AG09309 (cell line): ENCODE results near the gene NTMT1.

Source experiments
- DNase-seq: peaks from one replicate; pipeline ENCODE4 v3.0.0-alpha.2; 2010; ENCODE audit warnings: low read depth
- H3K4me3 ChIP-seq: 2 replicates; pipeline ENCODE4 v1.5.1; 2011; ENCODE audit warnings: mild to moderate bottlenecking, low read depth, low read length, moderate library complexity; ENCODE audit not compliant: control insufficient read depth
- TF ChIP-seq, protein P1 (sequence below): IDR thresholded peaks from 2 replicates; pipeline ENCODE4 v1.5.1; 2011; ENCODE audit warnings: mild to moderate bottlenecking, low read depth, low read length, inconsistent platforms; ENCODE audit not compliant: insufficient read depth, control insufficient read depth; ENCODE audit errors: missing control alignments

NTMT1 gene

DNA sequence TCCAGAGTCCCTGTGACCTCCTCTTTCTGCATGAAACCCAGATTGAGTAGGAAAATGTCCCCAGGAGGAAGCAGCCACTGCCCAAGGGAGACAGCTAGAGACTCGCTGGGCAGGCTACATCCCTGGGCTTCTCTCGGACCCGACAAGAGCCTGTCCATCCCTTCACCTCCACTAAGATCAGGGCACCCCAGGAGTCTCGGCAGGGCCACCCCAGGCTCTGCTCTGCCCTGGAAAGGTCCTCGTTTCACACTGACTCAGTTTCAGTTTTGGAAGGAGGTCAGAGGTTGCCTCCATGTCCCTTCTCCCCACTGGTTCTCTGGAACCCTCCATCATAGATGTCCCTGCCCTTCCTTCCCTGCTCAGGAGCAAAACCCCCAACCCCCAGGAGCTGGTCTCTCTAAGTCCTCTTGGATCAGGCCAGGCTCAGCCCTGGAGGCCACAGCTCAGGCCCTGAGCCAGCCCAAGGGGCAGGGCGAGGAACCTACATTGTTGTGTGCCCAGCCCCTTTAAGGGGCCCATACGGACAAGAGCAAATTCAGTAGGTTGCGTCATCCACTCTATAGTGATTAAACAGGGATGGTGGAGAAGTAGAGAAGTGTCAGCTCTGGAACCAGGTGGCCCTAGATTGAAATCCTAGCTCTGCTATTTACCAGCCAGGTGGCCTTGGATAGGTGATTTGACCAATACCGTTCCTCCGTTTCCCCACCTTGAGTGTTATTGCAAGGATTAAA lies 42.5 kb upstream of the NTMT1 start:
- no peak for DNase-seq
- TF ChIP-seq, protein P1, sequence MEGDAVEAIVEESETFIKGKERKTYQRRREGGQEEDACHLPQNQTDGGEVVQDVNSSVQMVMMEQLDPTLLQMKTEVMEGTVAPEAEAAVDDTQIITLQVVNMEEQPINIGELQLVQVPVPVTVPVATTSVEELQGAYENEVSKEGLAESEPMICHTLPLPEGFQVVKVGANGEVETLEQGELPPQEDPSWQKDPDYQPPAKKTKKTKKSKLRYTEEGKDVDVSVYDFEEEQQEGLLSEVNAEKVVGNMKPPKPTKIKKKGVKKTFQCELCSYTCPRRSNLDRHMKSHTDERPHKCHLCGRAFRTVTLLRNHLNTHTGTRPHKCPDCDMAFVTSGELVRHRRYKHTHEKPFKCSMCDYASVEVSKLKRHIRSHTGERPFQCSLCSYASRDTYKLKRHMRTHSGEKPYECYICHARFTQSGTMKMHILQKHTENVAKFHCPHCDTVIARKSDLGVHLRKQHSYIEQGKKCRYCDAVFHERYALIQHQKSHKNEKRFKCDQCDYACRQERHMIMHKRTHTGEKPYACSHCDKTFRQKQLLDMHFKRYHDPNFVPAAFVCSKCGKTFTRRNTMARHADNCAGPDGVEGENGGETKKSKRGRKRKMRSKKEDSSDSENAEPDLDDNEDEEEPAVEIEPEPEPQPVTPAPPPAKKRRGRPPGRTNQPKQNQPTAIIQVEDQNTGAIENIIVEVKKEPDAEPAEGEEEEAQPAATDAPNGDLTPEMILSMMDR = no peak
- no peak overlapping the region for H3K4me3 ChIP-seq

DNA sequence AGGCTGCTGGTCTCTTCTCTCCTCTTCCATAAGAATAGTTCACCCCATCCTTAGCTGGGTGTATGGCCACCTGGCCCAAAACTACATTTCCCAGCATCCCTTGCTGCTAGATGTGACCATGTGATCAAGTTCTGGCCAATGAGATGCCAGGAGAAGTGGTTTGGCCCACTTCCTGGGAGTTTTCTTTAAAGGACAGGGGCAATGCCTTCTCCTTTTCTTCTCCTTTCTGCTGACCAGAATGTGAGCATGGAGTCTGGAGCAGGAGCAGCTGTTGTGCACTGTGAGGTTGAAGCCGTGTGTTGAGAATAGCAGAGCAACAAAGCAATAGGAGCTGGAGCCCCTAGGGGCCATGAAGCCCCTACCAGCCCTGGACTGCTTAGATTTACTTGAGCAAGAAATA lies 41.8 kb upstream of the NTMT1 start:
- no peak overlapping the region for H3K4me3 ChIP-seq
- TF ChIP-seq, protein P1 = no peak
- DNase-seq = no peak

DNA sequence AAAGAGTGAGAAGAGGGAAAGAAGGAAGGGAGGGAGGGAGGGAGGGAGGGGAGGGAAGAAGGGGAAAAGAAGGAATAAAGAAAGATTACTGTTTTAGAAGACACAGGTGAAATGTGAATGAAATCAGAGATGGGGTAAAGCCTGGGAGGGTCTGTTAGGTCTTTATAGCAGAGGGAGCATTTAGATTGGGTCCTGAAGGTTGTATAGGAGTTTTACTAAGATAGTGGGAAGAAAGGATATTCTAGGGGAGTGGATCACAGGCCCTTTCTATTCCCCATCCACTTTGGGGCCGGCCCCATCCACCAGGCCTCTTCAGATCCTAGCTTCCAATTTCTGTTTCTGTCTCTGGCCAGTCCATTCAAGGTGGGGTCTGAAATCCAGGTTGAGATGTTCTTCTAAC lies 40.6 kb upstream of the NTMT1 start:
- TF ChIP-seq, protein P1 = no peak
- H3K4me3 ChIP-seq = no peak overlapping the region
- DNase-seq = no peak

DNA sequence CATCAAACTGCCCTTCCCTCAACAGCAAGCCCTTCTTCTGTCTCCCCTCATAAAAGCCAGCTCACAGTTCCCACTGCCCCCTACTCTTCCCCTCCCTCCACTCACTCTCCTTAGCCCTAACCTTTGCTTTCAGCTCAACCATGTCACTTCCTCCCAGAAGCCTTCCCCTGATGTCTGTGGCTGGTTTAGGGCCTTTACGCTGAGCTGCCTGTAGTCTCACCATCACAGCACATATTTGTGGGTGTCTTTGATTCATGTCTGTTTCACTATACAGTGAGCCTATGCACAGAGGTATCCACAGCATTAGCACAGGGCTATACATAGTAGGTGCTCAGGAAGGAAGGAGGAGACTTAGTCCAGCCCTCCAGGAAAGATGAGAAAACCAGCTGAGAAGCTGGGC lies 39.7 kb upstream of the NTMT1 start:
- TF ChIP-seq, protein P1 = no peak
- no peak for DNase-seq
- H3K4me3 ChIP-seq = no peak overlapping the region

DNA sequence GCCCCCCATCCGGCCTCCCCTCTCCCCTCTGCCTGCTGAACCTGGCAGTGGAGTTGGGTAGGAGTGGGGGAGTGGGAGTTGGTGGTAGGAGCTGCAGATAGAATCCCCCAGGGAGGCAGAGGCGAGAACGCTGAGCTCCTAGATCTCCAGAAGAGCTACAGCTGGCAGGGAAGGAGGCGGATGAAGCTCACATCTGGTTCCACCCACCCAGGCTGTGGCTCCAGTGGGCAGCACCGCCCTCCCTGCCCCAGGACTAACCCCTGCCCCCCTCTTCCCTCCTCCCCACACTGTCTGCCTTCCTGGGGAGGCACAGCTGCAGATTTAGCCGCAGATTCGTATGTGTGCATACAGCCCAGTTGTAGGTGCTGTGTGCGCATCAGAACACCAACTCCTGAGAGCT lies 39.3 kb upstream of the NTMT1 start:
- DNase-seq = no peak
- TF ChIP-seq, protein P1 = no peak
- H3K4me3 ChIP-seq = no peak overlapping the region

DNA sequence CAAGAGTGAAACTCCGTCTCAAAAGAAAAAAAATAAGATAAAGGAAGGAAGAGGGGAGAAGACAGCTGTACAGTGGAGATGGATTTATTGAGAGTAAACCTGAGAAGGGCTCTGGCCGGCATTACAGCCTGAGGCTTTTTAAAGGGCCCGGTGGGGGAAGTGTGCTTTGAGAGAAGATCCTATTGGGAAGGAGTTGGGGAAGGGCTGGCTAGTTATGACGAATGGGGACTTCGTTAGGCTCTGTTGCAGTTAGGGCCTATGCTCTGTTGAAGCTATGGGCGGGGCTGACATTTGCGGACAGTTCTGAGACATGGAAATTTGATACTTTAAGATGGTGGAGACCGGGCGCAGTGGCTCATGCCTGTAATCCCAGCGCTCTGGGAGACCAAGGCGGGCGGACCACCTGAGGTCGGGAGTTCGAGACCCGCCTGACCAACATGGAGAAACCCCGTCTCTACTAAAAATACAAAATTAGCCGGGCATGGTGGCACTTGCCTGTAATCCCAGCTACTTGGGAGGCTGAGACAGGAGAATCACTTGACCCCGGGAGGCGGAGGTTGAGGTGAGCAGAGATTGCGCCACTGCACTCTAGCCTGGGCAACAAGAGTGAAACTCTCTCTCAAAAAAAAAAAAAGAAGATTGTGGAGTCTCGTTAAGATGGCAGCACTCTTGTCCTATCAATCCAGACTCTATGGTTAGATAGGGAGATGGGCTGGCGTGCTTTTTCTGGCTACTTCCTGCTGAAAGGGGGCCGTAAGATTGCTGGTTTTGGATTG lies 38.3 kb upstream of the NTMT1 start:
- TF ChIP-seq, protein P1 = no peak
- no peak for DNase-seq
- H3K4me3 ChIP-seq = no peak overlapping the region
